ENCODE results near the gene TMEM43. TPM values are rescaled to one million over a fixed set of nuclear protein-coding genes. Genes with fewer than 3 reads are reported as not detected.

TMEM43 gene
- polyA plus RNA-seq, 1 of the 3 experiments (the other 2 are of a cell fraction): 105 TPM

GRCh38 chr3:14118400-14119381 lies 6.2 kb upstream of the TMEM43 start:
- H3K9ac ChIP-seq: no peak overlapping the region
- DNase-seq: no peak
- H3K79me2 ChIP-seq (ENCODE audit: insufficient read depth): peaks cover 17% of the 10 kb centered on the region
- CTCF ChIA-PET: interaction anchor here (0.6 to 4.0 kb wide), 3 partner anchors 143 to 233 kb away, joined by 3 to 18 read pairs (median 3); no protein-coding TSS in a partner anchor
- no peak for TF ChIP-seq YY1 (IDR thresholded peaks at IDR 0.05; ENCODE audit: low read depth)
- no peak for TF ChIP-seq RCOR1 (IDR thresholded peaks at IDR 0.05; ENCODE audit: low read length)
- TF ChIP-seq IRF3 (IDR thresholded peaks at IDR 0.05; ENCODE audit: low read depth, low read length): no peak
- no peak for TF ChIP-seq RXRA (IDR thresholded peaks at IDR 0.05; ENCODE audit: borderline replicate concordance, low read depth)
- no peak for TF ChIP-seq ELF1 (IDR thresholded peaks at IDR 0.05)
- no peak for TF ChIP-seq EP300 (IDR thresholded peaks at IDR 0.05; ENCODE audit: borderline replicate concordance in 1 of 2, low read depth in 1 of 2, low read length in 1 of 2)
- TF ChIP-seq PBX3 (IDR thresholded peaks at IDR 0.05): no peak
- TF ChIP-seq SMC3 (IDR thresholded peaks at IDR 0.05; ENCODE audit: low read depth, low read length): no peak
- TF ChIP-seq TCF12 (IDR thresholded peaks at IDR 0.05): no peak
- TF ChIP-seq NFIC (IDR thresholded peaks at IDR 0.05; ENCODE audit: borderline replicate concordance): no peak
- TF ChIP-seq POLR2AphosphoS5 (IDR thresholded peaks at IDR 0.05; ENCODE audit: low read depth, low read length): no peak
- TF ChIP-seq ZBTB33 (IDR thresholded peaks at IDR 0.05; ENCODE audit: borderline replicate concordance, low read depth): no peak
- no peak for TF ChIP-seq CHD2 (IDR thresholded peaks at IDR 0.05; ENCODE audit: low read length, partially characterized antibody)
- TF ChIP-seq TAF1 (IDR thresholded peaks at IDR 0.05; ENCODE audit: borderline replicate concordance, low read depth, low read length): no peak
- no peak for TF ChIP-seq MXI1 (IDR thresholded peaks at IDR 0.05; ENCODE audit: low read depth, low read length)
- no peak for TF ChIP-seq REST (IDR thresholded peaks at IDR 0.05; ENCODE audit: low read depth, low read length)
- TF ChIP-seq GABPA (IDR thresholded peaks at IDR 0.05; ENCODE audit: low read depth): no peak
- TF ChIP-seq, protein P1, sequence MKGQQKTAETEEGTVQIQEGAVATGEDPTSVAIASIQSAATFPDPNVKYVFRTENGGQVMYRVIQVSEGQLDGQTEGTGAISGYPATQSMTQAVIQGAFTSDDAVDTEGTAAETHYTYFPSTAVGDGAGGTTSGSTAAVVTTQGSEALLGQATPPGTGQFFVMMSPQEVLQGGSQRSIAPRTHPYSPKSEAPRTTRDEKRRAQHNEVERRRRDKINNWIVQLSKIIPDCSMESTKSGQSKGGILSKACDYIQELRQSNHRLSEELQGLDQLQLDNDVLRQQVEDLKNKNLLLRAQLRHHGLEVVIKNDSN (IDR thresholded peaks at IDR 0.05; ENCODE audit: borderline replicate concordance, low read depth): no peak
- TF ChIP-seq CTCF (IDR thresholded peaks at IDR 0.05): no peak
- TF ChIP-seq, protein P2, sequence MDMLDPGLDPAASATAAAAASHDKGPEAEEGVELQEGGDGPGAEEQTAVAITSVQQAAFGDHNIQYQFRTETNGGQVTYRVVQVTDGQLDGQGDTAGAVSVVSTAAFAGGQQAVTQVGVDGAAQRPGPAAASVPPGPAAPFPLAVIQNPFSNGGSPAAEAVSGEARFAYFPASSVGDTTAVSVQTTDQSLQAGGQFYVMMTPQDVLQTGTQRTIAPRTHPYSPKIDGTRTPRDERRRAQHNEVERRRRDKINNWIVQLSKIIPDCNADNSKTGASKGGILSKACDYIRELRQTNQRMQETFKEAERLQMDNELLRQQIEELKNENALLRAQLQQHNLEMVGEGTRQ (IDR thresholded peaks at IDR 0.05; ENCODE audit: borderline replicate concordance, low read depth, low read length): no peak
- H3K27ac ChIP-seq (ENCODE audit: low read depth in 2 of 2, low read length in 1 of 2): no peak overlapping the region
- POLR2A ChIA-PET: no interaction called here
- peaks cover 26 to 47% of the 10 kb centered on the region in 2 experiments for H3K36me3 ChIP-seq (replicated peaks in 1 of 2; ENCODE audit: control insufficient read depth in 1 of 2, insufficient read depth in 2 of 2, low read length in 1 of 2)
- no peaks in the 10 kb centered on the region for H4K20me1 ChIP-seq (ENCODE audit: insufficient read depth)
- H3K9me2 ChIP-seq: no peaks in the 10 kb centered on the region
- no peak overlapping the region for H2AFZ ChIP-seq (ENCODE audit: low read depth)
- H3K27me3 ChIP-seq (ENCODE audit: insufficient read depth): no peaks in the 10 kb centered on the region
- no peak overlapping the region for H3K4me2 ChIP-seq
- no peak overlapping the region for H3K4me3 ChIP-seq (ENCODE audit: low read depth in 2 of 2, low read length in 1 of 2)
- H3F3A ChIP-seq (replicated peaks; ENCODE audit: insufficient read depth): no peaks in the 10 kb centered on the region
- H3K9me3 ChIP-seq: no peaks in the 10 kb centered on the region
- peaks cover 6 to 16% of the 10 kb centered on the region in 2 experiments; a peak in 3 of 4 replicates for H3K4me1 ChIP-seq (ENCODE audit: control insufficient read depth in 1 of 2, insufficient read depth in 2 of 2, low read depth in 1 of 2, low read length in 1 of 2)
- WGBS (ENCODE audit: low lambda C conversion rate): 90% methylated on average over 13 of the region's 13 CpGs
